Measurements from ENCODE around the gene DPEP1.

- TF ChIP-seq GABPB1 (CRISPR knock-in tag; IDR thresholded peaks at IDR 0.05): no peak
- no peak for TF ChIP-seq ZNF121 (CRISPR knock-in tag; IDR thresholded peaks at IDR 0.05)
- TF ChIP-seq, protein P1, sequence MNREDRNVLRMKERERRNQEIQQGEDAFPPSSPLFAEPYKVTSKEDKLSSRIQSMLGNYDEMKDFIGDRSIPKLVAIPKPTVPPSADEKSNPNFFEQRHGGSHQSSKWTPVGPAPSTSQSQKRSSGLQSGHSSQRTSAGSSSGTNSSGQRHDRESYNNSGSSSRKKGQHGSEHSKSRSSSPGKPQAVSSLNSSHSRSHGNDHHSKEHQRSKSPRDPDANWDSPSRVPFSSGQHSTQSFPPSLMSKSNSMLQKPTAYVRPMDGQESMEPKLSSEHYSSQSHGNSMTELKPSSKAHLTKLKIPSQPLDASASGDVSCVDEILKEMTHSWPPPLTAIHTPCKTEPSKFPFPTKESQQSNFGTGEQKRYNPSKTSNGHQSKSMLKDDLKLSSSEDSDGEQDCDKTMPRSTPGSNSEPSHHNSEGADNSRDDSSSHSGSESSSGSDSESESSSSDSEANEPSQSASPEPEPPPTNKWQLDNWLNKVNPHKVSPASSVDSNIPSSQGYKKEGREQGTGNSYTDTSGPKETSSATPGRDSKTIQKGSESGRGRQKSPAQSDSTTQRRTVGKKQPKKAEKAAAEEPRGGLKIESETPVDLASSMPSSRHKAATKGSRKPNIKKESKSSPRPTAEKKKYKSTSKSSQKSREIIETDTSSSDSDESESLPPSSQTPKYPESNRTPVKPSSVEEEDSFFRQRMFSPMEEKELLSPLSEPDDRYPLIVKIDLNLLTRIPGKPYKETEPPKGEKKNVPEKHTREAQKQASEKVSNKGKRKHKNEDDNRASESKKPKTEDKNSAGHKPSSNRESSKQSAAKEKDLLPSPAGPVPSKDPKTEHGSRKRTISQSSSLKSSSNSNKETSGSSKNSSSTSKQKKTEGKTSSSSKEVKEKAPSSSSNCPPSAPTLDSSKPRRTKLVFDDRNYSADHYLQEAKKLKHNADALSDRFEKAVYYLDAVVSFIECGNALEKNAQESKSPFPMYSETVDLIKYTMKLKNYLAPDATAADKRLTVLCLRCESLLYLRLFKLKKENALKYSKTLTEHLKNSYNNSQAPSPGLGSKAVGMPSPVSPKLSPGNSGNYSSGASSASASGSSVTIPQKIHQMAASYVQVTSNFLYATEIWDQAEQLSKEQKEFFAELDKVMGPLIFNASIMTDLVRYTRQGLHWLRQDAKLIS (CRISPR knock-in tag; IDR thresholded peaks at IDR 0.05; ENCODE audit: borderline replicate concordance): no peak
- TF ChIP-seq, protein P2, sequence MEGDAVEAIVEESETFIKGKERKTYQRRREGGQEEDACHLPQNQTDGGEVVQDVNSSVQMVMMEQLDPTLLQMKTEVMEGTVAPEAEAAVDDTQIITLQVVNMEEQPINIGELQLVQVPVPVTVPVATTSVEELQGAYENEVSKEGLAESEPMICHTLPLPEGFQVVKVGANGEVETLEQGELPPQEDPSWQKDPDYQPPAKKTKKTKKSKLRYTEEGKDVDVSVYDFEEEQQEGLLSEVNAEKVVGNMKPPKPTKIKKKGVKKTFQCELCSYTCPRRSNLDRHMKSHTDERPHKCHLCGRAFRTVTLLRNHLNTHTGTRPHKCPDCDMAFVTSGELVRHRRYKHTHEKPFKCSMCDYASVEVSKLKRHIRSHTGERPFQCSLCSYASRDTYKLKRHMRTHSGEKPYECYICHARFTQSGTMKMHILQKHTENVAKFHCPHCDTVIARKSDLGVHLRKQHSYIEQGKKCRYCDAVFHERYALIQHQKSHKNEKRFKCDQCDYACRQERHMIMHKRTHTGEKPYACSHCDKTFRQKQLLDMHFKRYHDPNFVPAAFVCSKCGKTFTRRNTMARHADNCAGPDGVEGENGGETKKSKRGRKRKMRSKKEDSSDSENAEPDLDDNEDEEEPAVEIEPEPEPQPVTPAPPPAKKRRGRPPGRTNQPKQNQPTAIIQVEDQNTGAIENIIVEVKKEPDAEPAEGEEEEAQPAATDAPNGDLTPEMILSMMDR (IDR thresholded peaks at IDR 0.05): no peak
- no peak for TF ChIP-seq FOXK1 (CRISPR knock-in tag; IDR thresholded peaks at IDR 0.05)
- no peak for TF ChIP-seq SMAD4 (CRISPR knock-in tag; IDR thresholded peaks at IDR 0.05)
- TF ChIP-seq NR2C2 (CRISPR knock-in tag; IDR thresholded peaks at IDR 0.05): no peak
- no peak for TF ChIP-seq ZNF263 (CRISPR knock-in tag; IDR thresholded peaks at IDR 0.05; ENCODE audit: low read depth)
- TF ChIP-seq PREB (CRISPR knock-in tag; IDR thresholded peaks at IDR 0.05; ENCODE audit: borderline replicate concordance): no peak
- TF ChIP-seq CBFB (CRISPR knock-in tag; IDR thresholded peaks at IDR 0.05; ENCODE audit: low read depth): no peak
- no peak for TF ChIP-seq SP1 (CRISPR knock-in tag; conservative IDR thresholded peaks at IDR 0.05)
- no peak for TF ChIP-seq ATF3 (CRISPR knock-in tag; conservative IDR thresholded peaks at IDR 0.05)
Observed at GRCh38 chr16:89616623-89617022, 3.2 kb downstream of the DPEP1 start.

Data from WTC11 (cell line).